Activated CD4-positive, alpha-beta T cell treated with anti-CD3 and anti-CD28 coated beads for 1 hour (primary cell): Measurements from ENCODE around the gene MEIG1.
"Not testable (repeated sequence)": the region's sequence is repeated elsewhere in the genome, so short reads cannot be mapped to it uniquely, and the experiment has no call there.

Experiments used
- DNase-seq: peaks from one replicate; pipeline ENCODE4 v3.0.0-alpha.2; 2020

Gene MEIG1

DNA sequence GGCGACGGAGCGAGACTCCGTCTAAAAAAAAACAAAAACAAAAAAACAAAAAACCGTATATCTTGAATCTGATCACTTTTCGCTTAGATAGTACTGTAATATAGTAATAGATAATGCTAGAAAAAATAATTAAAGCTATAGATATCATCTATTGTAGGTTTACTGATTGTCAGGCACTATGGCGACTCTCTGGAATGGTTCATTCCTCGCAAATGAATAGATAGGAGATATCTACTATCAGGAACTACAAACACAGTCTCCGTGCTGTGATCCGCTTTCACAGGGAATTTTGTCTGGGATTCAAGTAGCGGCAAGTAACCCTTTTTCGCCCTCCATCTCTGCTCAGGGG, 342 bp upstream of the MEIG1 start:
- DNase-seq = no peak

DNA sequence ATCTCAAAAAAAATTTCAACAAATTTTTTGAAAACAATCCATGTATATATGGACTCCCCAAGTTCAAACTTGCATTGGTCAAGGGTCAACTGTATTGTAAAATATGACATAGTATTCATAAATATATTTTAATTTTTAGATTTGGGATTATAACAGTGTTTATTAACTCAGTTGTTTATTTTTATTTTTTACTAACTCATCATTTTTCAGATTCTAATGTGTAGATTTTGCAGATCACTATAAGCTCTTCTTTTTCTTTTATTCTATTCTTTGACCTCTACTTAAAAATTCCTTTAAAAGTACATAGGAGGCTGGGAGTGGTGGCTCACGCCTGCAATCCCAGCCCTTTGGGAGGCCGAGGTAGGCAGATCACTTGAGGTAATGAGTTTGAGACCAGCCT, 8.7 kb downstream of the MEIG1 start:
- DNase-seq = no peak

DNA sequence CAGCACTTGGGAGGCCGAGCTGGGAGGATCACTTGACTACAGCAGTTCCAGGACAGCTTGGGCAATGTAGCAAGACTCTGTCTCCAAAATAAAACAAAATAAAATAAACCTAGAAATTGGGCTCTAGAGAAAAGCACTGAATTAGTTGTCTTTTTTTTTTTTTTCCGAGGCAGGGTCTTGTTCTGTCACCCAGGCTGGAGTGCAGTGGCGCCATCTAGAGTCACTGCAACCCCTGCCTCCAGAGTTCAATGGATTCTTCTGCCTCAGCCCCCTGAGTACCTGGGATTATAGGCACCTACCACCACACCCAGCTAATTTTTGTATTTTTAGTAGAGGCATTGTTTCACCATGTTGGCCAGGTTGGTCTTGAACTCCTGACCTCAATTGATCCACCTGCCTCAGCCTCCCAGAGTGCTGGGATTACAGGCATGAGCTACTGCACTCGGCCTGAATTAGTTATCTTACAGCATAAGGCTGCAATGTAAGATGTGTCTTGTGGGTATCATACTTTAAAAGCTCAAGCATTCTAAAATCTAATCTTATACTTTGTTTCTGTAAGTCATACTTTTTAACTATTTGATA, 12.8 kb downstream of the MEIG1 start:
- peak; percentile 24 for DNase-seq

DNA sequence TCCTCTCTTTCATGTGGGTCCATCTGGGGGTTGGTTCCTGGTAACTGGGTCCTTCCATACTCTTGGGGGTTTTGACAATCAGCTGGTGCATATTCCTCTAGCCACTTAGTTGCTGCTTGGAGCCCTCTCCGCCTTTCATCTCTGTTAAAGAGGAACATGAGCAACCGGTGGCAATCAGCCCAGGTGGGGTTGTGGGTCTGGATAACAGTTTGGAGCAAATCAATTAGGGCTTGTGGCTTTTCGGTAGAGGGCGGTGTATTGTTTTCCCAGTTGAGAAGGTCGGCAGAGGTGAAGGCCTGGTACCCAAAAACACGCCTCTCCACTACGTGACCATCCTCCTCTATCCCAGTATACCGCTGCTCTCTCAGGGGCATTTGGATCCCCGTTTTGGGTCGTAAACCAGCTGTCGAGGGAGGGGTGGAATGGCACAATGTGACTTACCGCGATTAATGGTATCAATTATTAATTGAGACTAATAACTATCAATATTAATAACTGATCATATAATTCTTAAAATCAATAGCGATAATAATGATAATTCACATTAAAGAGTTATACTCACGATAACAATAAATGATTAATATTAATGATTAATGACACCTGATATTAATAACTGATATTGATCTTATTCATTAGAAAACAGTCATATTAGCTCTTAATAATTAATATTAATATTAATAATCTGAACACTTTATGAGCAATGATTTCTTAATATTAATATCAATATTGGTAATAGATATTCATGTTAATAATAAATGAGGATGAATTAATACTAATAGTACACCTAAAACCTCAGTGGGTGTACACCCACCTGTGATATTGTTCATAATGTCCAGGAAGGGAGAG, 15.2 kb downstream of the MEIG1 start:
- not testable (repeated sequence) for DNase-seq

DNA sequence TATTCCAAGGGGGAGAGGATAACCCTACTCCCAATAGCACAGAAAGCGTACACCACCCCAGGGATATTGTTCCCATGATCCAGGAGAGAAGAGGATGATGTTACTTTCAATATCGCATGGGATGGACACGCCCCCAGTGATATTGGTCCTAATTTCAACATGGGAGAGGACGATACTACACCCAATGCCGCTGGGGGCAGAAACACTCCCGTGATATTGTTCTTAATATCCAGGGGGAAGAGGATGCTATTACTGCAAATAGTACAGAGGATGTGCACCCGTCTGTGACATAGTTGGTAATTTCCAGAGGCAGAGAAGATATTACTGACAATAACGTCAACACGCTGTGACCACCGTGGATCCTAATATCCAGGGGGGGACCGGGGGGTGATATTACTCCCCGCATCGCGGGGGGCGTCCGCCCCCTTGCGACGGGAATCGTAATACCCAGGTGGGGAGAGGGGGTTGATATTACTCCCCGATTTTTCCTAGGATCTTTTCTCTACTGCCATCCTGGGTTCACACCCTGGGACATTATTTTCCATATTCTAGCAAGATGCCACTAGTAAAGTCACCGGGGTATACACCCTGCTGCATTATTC, 16.6 kb downstream of the MEIG1 start:
- no peak for DNase-seq

DNA sequence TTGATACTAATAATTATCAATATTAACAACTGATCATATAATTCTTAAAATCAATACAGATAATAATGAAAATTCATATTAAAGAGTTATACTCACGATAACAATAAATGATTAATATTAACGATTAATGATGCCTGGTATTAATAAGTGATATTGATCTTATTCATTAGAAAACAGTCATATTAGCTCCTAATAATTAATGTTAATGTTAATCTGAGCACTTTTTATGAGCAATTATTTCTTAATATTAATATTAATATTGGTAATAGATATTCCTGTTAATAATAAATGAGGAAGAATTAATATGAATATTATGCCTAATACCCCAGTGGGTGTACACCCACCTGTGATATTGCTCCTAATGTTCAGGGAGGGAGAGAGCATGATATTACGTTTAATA, 23.6 kb downstream of the MEIG1 start:
- DNase-seq = no peak

DNA sequence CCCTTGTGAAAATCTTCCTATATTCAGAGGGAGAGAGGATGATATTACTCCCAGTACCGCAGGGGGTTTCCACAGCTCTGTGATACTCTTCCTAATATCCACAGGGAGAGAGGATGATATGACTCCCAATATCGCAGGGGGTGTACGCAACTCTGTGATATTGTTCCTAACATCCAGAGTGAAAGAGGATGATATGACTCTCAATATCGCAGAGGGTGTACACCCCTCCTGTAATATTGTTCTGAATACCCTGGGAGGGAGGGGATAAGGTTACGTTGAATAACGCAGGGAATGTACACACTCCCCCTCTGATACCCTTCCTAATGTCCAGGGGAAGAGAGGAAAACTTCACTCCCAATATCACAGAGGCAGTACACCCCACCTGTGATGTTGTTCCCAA, 30.4 kb downstream of the MEIG1 start:
- DNase-seq = not testable (repeated sequence)

DNA sequence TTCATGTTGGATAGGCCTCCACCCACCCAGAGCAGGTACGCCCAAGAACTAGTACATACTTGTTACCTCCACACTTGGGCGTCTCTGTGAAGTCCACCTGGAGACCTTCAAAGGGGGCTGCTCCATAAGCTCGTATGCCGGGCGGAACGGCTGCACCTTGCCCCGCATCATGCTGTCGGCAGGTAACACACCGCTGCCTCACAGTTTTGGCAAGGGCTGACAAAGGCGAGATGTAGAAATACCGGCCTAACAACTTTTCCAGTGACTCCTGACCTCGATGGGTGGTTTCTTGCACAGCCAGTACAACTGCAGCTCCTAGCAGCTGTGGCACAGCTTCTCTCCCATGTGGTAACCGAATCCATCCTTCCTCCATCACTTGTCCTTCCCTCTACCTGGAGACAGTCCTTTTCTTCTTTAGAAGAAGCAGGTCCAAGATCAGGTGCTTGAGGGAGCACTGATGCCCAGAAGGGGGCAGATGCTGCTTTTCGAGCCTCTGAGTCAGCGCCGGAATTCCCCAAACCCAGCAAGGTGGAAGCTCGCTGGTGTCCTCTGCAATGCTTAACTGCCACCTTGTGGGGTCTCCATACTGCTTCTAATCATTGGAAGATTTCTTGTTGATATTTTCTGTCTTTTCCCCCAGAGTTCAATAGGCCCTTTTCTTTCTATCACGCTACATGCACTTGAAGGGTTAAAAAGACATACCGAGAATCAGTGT, 32.0 kb downstream of the MEIG1 start:
- peak; percentile 33 for DNase-seq

DNA sequence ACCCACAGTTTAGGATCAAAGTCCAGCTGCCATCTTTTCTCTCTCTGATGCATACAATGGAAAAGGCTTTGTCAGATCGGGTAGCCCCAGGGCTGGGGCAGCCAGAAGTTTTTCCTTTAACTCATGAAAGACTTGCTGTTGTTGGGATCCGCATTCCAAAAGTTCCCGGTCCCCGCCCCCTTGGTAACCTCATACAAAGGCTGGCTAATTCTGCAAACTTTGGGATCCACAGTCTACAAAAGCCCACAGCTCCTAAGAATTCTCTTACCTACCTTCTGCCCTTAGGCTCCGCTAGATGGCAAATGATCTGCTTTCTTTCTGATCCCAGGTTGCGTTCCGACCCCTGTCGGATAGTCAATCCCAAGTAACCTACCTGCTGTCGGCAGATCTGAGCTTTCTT, 33.1 kb downstream of the MEIG1 start:
- not testable (repeated sequence) for DNase-seq

DNA sequence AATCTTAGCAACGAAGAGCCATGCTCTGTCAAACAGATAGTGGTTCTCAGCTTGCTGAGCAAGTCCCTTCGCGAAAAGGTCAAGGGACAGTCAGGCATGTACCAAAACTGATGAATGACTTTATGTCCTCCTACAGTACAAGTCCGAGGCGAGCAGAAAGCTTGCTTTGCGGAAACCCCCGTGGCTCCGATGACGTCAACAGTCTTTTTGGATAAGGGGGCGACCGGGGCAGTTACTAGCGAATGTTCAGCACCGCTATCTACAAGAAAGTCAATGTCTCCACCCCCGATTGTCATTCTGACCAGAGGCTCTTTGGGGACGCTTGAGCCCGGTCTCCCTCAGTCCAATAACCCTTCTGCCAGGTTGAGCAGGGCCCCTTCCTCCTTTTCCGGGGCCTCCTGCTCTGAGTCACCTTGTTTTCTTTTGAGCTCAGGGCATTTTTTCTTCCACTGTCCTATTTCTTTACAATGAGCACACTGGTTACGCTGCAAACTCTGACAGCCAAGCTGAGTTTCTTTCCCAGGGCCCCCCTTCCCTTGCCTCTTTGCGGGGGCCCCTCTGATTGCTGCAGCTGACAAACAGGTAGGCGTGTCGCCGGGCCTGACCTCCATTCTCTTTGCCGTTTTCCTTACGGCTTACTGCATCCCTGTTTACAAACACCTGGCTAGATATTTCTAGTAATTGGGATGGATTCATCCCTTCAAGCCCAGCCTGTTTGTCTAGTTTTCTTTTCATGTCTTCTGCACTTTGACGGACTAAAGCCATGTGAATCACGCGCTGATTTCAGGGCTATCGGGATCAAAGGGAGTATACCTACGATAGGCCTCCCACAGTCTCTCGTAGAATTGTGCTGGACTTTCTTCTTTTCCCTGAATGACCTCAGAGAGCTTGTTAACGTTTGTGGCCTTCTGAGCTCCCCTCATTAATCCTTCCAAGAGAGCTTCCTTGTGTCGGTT, 34.6 kb downstream of the MEIG1 start:
- not testable (repeated sequence) for DNase-seq

DNA sequence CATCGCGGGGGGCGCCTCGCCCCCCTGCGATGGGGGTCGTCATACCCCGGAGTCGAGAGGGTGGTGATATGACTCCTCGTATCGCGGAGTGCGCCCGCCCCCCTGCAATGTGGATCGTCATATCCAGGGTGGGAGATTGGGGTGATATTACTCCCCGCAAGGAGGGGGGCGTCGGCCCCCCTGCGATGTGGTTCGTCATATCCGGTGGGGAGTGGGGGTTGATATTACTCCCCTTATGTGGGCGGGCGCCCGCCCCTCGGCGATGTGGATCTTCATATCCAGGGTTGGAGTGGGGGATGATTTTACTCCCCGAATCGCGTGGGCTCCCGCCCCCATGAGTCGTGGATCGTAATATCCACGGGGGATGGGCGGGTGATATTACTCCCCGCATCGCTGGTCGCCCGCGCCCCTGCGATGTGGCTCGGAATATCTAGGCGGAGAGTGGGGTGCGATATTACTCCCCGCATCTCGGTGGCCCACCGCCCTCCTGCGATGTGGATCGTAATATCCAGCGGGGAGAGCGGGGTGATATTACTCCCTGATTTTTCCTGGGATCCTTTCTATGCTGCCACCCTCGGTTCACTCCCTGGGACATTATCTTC, 36.9 kb downstream of the MEIG1 start:
- no peak for DNase-seq

DNA sequence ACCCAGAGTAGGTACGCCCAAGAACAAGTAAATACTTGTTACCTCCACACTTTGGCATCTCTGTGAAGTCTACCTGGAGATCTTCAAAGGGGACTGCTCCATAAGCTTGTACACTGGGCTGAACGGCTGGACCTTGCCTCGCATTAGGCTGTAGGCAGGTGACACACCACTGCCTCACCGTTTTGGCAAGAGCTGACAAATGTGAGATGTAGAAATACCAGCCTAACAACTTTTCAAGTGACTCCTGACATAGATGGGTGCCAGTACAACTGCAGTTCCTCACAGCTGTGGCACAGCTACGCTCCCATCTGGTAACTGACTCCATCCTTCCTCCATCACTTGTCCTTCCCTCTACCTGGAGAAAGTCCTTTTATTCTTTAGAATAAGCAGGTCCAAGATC, 54.3 kb downstream of the MEIG1 start:
- not testable (repeated sequence) for DNase-seq

DNA sequence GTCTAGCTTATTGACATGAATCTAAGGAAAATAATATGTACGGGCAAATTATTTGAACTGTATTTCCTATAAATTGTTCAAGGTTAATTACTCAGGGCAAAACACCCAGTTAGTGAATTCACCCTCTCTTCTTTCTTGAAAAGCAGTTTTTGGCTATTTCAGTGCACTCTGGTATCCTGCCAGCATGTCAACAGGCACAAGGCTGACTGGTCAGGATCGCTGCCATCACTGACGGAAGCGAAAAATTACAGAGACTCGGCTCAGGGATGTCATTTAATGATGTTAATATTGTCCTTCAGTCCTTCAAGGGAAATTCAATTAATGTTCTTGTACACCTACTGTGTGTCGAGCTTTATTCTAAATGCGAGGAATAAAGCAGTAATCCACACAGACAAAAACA, 56.3 kb downstream of the MEIG1 start:
- no peak for DNase-seq

DNA sequence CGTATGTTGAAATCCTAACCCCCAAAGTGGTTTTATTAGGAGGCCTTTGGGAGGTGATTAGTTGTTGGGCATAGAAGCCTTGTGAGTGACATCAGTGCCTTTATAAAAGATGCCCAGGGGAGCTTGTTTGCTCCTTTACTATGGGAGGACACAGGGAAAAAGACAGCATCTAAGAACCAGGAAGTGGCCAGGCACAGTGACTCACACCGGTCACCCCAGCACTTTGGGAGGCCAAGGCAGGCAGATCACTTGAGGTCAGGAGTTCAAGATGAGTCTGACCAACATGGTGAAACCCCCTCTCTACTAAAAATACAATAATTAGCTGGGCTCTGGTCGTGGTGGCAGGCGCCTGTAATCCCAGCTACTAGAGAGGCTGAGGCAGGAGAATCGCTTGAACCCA, 61.8 kb downstream of the MEIG1 start:
- not testable (repeated sequence) for DNase-seq
